CD14-positive monocyte (primary cell): ENCODE measurements around the gene ILF2. TPM values are rescaled to one million over a fixed set of nuclear protein-coding genes. Genes with fewer than 3 reads are reported as not detected.

Experiments
- DNase-seq, 3 donors: peaks; one replicate each; pipeline ENCODE4 v3.0.0-alpha.2; 2011 to 2022
- H2AFZ ChIP-seq: 2 replicates; pipeline ENCODE4 v1.6.0; 2012; ENCODE audit warnings: mild to moderate bottlenecking, low read depth, low read length, inconsistent platforms; ENCODE audit not compliant: insufficient read depth, poor library complexity, severe bottlenecking
- H3K27ac ChIP-seq, 2 donors: 1 replicate in 1 of 2; 2 replicates in 1 of 2; pipeline ENCODE4 v1.5.1; 2012 to 2013; ENCODE audit warnings: low read length in 2 of 2, control low read depth in 1 of 2, inconsistent platforms in 1 of 2, low read depth in 1 of 2, mild to moderate bottlenecking in 1 of 2
- H3K27me3 ChIP-seq, 2 donors: one replicate each; pipeline versions ENCODE4 v1.6.0 to v1.6.1; 2011 to 2013; ENCODE audit warnings: low read length in 2 of 2; ENCODE audit not compliant: control insufficient read depth in 2 of 2, insufficient read depth in 2 of 2
- H3K36me3 ChIP-seq, 2 donors: replicated peaks in 1 of 2; 1 replicate in 1 of 2; 2 replicates in 1 of 2; pipeline versions ENCODE4 v1.5.1 to v1.6.1; 2012 to 2013; ENCODE audit warnings: low read length in 2 of 2, control low read depth in 1 of 2, inconsistent platforms in 1 of 2, mild to moderate bottlenecking in 1 of 2; ENCODE audit not compliant: insufficient read depth in 2 of 2, control insufficient read depth in 1 of 2
- H3K4me1 ChIP-seq, 2 donors: 1 replicate in 1 of 2; 2 replicates in 1 of 2; pipeline versions ENCODE4 v1.5.1 to v1.6.1; 2012 to 2013; ENCODE audit warnings: low read length in 2 of 2, control low read depth in 1 of 2, inconsistent platforms in 1 of 2, mild to moderate bottlenecking in 1 of 2, moderate library complexity in 1 of 2; ENCODE audit not compliant: insufficient read depth in 2 of 2, control insufficient read depth in 1 of 2
- H3K4me2 ChIP-seq: replicated peaks from 2 replicates; pipeline ENCODE3; 2012; ENCODE audit warnings: low read length, moderate library complexity, mild to moderate bottlenecking; ENCODE audit not compliant: poor library complexity, severe bottlenecking; ENCODE audit errors: extremely low read depth
- H3K4me3 ChIP-seq, 3 experiments: fragments of 200-600 bp in 1 of 3; sonication (generic) in 1 of 3; replicated peaks in 1 of 3; 1 replicate in 2 of 3; 2 replicates in 1 of 3; pipeline ENCODE4 v1.5.1; 2011 to 2013; ENCODE audit warnings: low read length in 3 of 3, mild to moderate bottlenecking in 3 of 3, control low read depth in 2 of 3, low read depth in 2 of 3, inconsistent platforms in 1 of 3, moderate library complexity in 1 of 3
- H3K79me2 ChIP-seq: 2 replicates; pipeline ENCODE4 v1.6.0; 2012; ENCODE audit warnings: mild to moderate bottlenecking, control low read depth, inconsistent platforms, low read length, moderate library complexity; ENCODE audit not compliant: insufficient read depth
- H3K9ac ChIP-seq: 2 replicates; pipeline ENCODE4 v1.6.0; 2017; ENCODE audit warnings: low read length, mild to moderate bottlenecking; ENCODE audit not compliant: insufficient read depth, poor library complexity, severe bottlenecking
- H3K9me3 ChIP-seq, 2 donors: replicated peaks in 1 of 2; 1 replicate in 1 of 2; 2 replicates in 1 of 2; pipeline versions ENCODE4 v1.5.1 to v1.6.1; 2012 to 2013; ENCODE audit warnings: low read length in 2 of 2, control low read depth in 1 of 2; ENCODE audit not compliant: control insufficient read depth in 1 of 2, insufficient read depth in 1 of 2
- H4K20me1 ChIP-seq: 2 replicates; pipeline ENCODE4 v1.6.0; 2012; ENCODE audit warnings: mild to moderate bottlenecking, low read length, control low read depth, moderate library complexity; ENCODE audit not compliant: insufficient read depth
- H3K27ac Mint-ChIP-seq, 7 donors: one replicate each; pipeline ENCODE4 v1.8.0; 2020; ENCODE audit warnings: mild to moderate bottlenecking in 7 of 7, mixed read lengths in 7 of 7, moderate library complexity in 6 of 7, inconsistent platforms in 2 of 7
- H3K27me3 Mint-ChIP-seq, 3 donors: one replicate each; pipeline ENCODE4 v1.8.0; 2021 to 2022; ENCODE audit warnings: low read depth in 3 of 3, mild to moderate bottlenecking in 3 of 3, mixed read lengths in 3 of 3, moderate library complexity in 3 of 3, inconsistent platforms in 1 of 3
- H3K36me3 Mint-ChIP-seq, 2 donors: one replicate each; pipeline ENCODE4 v1.8.0; 2020; ENCODE audit warnings: mixed read lengths in 2 of 2, inconsistent platforms in 1 of 2, mild to moderate bottlenecking in 1 of 2
- H3K4me1 Mint-ChIP-seq: one replicate; pipeline ENCODE4 v1.8.0; 2020; ENCODE audit warnings: mild to moderate bottlenecking, mixed read lengths
- H3K4me3 Mint-ChIP-seq, 2 donors: one replicate each; pipeline ENCODE4 v1.8.0; 2020; ENCODE audit warnings: mild to moderate bottlenecking in 2 of 2, mixed read lengths in 2 of 2, moderate library complexity in 1 of 2
- H3K9me3 Mint-ChIP-seq, 7 donors: one replicate each; pipeline ENCODE4 v1.8.0; 2020 to 2022; ENCODE audit warnings: mixed read lengths in 7 of 7, mild to moderate bottlenecking in 6 of 7, moderate library complexity in 6 of 7, inconsistent platforms in 2 of 7
- CTCF ChIP-seq: fragments of 200-600 bp; IDR thresholded peaks from one replicate; pipeline ENCODE4 v1.8.0; 2022; ENCODE audit warnings: antibody characterized with exemption, mild to moderate bottlenecking
- WGBS: methylation state at CpG from one replicate; pipeline ENCODE4 v1.1.5; 2013; ENCODE audit warnings: missing lambda C conversion rate; ENCODE audit not compliant: insufficient coverage; 5-methylcytosine and 5-hydroxymethylcytosine counted together
- intact Hi-C, 2 donors: fragments of 100-400 bp; cut with micrococcal nuclease; formaldehyde crosslinking; loops; one replicate each; pipeline versions ENCODE4 v1.15.0 to v1.15.1; 2023
- polyA plus RNA-seq, 3 donors: library from polyadenylated mRNA; depleted of rRNA in 1 of 3; unstranded in 2 of 3; stranded (reverse) in 1 of 3; fragments of 300-500 nt in 2 of 3; fragments of >200 nt in 1 of 3; fragmentation: Illumina TruSeq in 2 of 3; gene quantifications; 1 replicate in 2 of 3; 2 replicates in 1 of 3; pipeline ENCODE4 v1.2.3, GENCODE V29; 2012 to 2021

ILF2 gene
- polyA plus RNA-seq, 3 donors: 103 to 118 (median 115) TPM

- Mint-ChIP-seq H3K27me3 (peaks cover 0 to 2% (median 2%) of the 10 kb centered on the region in 3 donors), H3K27ac (no peak overlapping the region), H3K4me1 (peaks cover 44% of the 10 kb centered on the region), H3K4me3 (no peak overlapping the region), H3K36me3 (peaks cover 18 to 19% of the 10 kb centered on the region in 2 donors), H3K9me3 (peaks cover 0 to 2% (median 0%) of the 10 kb centered on the region in 7 donors)
- no peak for DNase-seq
- Histone ChIP-seq H3K4me3 (no peak overlapping the region), H2AFZ (no peak overlapping the region), H3K9ac (no peak overlapping the region), H4K20me1 (peaks cover 10% of the 10 kb centered on the region), H3K36me3 (peaks cover 10 to 15% of the 10 kb centered on the region in 2 donors), H3K4me2 (no peak overlapping the region), H3K4me1 (peaks cover 40 to 46% of the 10 kb centered on the region in 2 donors), H3K27me3 (no peaks in the 10 kb centered on the region), H3K79me2 (peaks cover 11% of the 10 kb centered on the region), H3K9me3 (no peaks in the 10 kb centered on the region), H3K27ac (no peak overlapping the region)
- intact Hi-C loops: no loop called here
- 91% methylated on average over 2 of the region's 2 CpGs for WGBS
- no peak for TF ChIP-seq CTCF
These were observed 20.9 kb downstream of the ILF2 start for GRCh38 chr1:153649863-153650235.

GRCh38 chr1:153649137-153649862 lies 21.5 kb downstream of the ILF2 start:
- no peak for TF ChIP-seq CTCF
- peaks cover 0 to 2% (median 0%) of the 10 kb centered on the region in 7 donors for H3K9me3 Mint-ChIP-seq
- Histone ChIP-seq H2AFZ (no peak overlapping the region), H3K4me2 (no peak overlapping the region), H3K27me3 (no peaks in the 10 kb centered on the region), H3K4me1 (peaks cover 40 to 48% of the 10 kb centered on the region in 2 donors), H3K4me3 (no peak overlapping the region), H3K79me2 (peaks cover 16% of the 10 kb centered on the region), H4K20me1 (peaks cover 15% of the 10 kb centered on the region), H3K9me3 (no peaks in the 10 kb centered on the region), H3K9ac (no peak overlapping the region), H3K27ac (no peak overlapping the region), H3K36me3 (peaks cover 15 to 21% of the 10 kb centered on the region in 2 donors)
- peaks cover 0 to 2% (median 2%) of the 10 kb centered on the region in 3 donors for H3K27me3 Mint-ChIP-seq
- peak overlapping the region in 2 of 7 donors; percentile 30 to 64 for H3K27ac Mint-ChIP-seq
- H3K4me3 Mint-ChIP-seq: no peak overlapping the region
- DNase-seq: no peak
- intact Hi-C loops: no loop called here
- WGBS: 89% methylated on average over 1 of the region's 3 CpGs
- H3K4me1 Mint-ChIP-seq: peaks cover 47% of the 10 kb centered on the region
- peaks cover 23 to 24% of the 10 kb centered on the region in 2 donors for H3K36me3 Mint-ChIP-seq
